ENCODE results near the gene SPTBN4. TPM values are rescaled to one million over a fixed set of nuclear protein-coding genes. Genes with fewer than 3 reads are reported as not detected.
A peak's percentile ranks its signal among the peaks of the same experiment; 100 is the strongest.

Gene SPTBN4
- polyA plus RNA-seq, 1 donor from 2014 or later: 12.7 TPM

DNA sequence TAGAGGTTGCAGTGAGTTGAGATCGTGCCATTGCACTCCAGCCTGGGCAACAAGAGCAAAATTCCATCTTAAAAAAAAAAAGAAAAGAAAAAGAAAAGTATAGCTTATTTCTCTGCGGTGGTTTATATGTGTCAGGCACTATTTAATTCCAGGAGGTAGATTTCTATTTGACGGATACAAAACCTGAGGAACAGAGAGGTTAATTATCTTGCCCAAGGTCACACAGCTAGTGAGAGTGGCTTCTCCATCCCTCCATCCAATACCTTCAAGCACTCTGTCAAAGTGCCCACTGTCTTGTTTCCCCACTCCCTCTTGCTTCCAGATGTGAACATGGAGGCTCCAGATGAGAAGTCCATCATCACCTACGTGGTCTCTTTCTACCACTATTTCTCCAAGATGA, 34.8 kb downstream of the SPTBN4 start:
- Histone ChIP-seq H4K20me1 (ENCODE audit: insufficient read depth) (no peaks in the 10 kb centered on the region), H3K4me2 (ENCODE audit: low read length) (no peak overlapping the region), H3K79me2 (replicated peaks; ENCODE audit: insufficient read depth, low read length) (no peaks in the 10 kb centered on the region), H3K36me3 (ENCODE audit: insufficient read depth, low read length) (no peaks in the 10 kb centered on the region), H3K27me3 (ENCODE audit: insufficient read depth, low read depth, low read length) (no peaks in the 10 kb centered on the region), H3K9me3 (ENCODE audit: low read length) (no peaks in the 10 kb centered on the region), H2AFZ (ENCODE audit: low read depth, low read length) (no peak overlapping the region), H3K4me3 (ENCODE audit: low read length) (no peak overlapping the region), H3K9ac (ENCODE audit: low read length) (no peak overlapping the region), H3F3A (ENCODE audit: insufficient read depth, low read length, poor library complexity, severe bottlenecking) (no peaks in the 10 kb centered on the region), H3K27ac (ENCODE audit: low read length) (no peak overlapping the region), H3K9me2 (ENCODE audit: insufficient read depth, low read length) (no peaks in the 10 kb centered on the region)
- TF ChIP-seq SMC3 (conservative IDR thresholded peaks at IDR 0.05; ENCODE audit: poor library complexity) (no peak), MXI1 (conservative IDR thresholded peaks at IDR 0.05; ENCODE audit: poor library complexity, severe bottlenecking) (no peak), TAF1 (IDR thresholded peaks at IDR 0.05; ENCODE audit: low read depth) (no peak)
- TF ChIP-seq, protein P1, sequence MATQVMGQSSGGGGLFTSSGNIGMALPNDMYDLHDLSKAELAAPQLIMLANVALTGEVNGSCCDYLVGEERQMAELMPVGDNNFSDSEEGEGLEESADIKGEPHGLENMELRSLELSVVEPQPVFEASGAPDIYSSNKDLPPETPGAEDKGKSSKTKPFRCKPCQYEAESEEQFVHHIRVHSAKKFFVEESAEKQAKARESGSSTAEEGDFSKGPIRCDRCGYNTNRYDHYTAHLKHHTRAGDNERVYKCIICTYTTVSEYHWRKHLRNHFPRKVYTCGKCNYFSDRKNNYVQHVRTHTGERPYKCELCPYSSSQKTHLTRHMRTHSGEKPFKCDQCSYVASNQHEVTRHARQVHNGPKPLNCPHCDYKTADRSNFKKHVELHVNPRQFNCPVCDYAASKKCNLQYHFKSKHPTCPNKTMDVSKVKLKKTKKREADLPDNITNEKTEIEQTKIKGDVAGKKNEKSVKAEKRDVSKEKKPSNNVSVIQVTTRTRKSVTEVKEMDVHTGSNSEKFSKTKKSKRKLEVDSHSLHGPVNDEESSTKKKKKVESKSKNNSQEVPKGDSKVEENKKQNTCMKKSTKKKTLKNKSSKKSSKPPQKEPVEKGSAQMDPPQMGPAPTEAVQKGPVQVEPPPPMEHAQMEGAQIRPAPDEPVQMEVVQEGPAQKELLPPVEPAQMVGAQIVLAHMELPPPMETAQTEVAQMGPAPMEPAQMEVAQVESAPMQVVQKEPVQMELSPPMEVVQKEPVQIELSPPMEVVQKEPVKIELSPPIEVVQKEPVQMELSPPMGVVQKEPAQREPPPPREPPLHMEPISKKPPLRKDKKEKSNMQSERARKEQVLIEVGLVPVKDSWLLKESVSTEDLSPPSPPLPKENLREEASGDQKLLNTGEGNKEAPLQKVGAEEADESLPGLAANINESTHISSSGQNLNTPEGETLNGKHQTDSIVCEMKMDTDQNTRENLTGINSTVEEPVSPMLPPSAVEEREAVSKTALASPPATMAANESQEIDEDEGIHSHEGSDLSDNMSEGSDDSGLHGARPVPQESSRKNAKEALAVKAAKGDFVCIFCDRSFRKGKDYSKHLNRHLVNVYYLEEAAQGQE (IDR thresholded peaks at IDR 0.05; ENCODE audit: borderline replicate concordance): no peak

DNA sequence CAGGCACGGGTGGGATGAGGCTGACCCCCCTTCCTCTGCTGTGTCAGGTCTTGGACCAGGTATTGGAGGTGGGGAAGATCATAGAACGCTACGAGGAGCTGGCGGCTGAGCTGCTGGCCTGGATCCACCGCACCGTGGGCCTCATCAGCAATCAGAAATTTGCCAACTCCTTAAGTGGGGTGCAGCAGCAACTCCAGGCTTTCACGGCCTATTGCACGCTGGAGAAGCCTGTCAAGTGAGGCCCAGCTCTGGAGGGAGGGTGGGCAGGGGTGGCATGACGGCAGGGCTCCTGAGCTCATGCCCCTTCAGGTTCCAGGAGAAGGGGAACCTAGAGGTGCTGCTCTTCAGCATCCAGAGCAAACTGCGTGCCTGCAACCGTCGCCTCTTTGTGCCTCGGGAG, 35.3 kb downstream of the SPTBN4 start:
- Histone ChIP-seq H3K4me3 (ENCODE audit: low read length) (no peak overlapping the region), H4K20me1 (ENCODE audit: insufficient read depth) (no peaks in the 10 kb centered on the region), H2AFZ (ENCODE audit: low read depth, low read length) (no peak overlapping the region), H3K27ac (ENCODE audit: low read length) (no peak overlapping the region), H3K9me2 (ENCODE audit: insufficient read depth, low read length) (no peaks in the 10 kb centered on the region), H3K27me3 (ENCODE audit: insufficient read depth, low read depth, low read length) (no peaks in the 10 kb centered on the region), H3K4me2 (ENCODE audit: low read length) (no peak overlapping the region), H3K36me3 (ENCODE audit: insufficient read depth, low read length) (no peaks in the 10 kb centered on the region), H3K79me2 (replicated peaks; ENCODE audit: insufficient read depth, low read length) (no peaks in the 10 kb centered on the region), H3K9me3 (ENCODE audit: low read length) (no peaks in the 10 kb centered on the region), H3F3A (ENCODE audit: insufficient read depth, low read length, poor library complexity, severe bottlenecking) (no peaks in the 10 kb centered on the region), H3K9ac (ENCODE audit: low read length) (no peak overlapping the region)
- TF ChIP-seq EZH2 (IDR thresholded peaks at IDR 0.05; ENCODE audit: borderline replicate concordance, insufficient read depth, low read length, poor library complexity, severe bottlenecking) (no peak), RAD21 (conservative IDR thresholded peaks at IDR 0.05) (no peak)

DNA sequence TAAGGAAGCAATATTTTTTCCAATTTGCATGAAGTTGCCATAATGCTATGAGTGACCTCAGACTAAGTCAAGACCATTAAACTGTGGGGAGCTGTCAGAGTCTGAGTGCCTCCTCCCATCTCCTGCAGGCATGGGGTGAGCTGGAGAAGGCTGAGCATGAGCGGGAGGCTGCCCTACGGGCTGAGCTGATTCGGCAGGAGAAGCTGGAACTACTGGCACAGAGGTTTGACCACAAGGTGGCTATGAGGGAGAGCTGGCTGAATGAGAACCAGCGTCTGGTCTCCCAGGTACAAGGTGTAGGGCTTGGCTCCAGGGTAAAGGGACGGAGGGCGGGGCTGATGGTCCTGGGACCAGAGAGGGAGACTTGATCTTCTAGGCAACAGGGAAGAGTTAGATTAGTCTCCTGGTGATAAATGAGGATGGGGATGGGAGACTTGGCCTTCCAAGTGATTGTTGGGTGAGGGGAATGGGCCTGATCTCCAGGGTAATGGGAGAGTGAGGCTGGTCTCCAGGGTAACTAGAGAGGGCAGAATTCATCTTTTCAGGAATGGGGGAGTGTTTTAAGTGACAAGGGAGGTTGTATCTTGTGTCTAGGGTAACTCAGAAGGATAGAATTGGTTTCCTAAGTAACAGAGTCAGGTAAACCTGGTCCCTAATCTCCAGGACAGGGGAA, 36.0 kb downstream of the SPTBN4 start:
- H2AFZ ChIP-seq (ENCODE audit: low read depth, low read length): no peak overlapping the region
- TF ChIP-seq, protein P1 (IDR thresholded peaks at IDR 0.05; ENCODE audit: borderline replicate concordance): no peak
- no peak for TF ChIP-seq TAF1 (IDR thresholded peaks at IDR 0.05; ENCODE audit: low read depth)
- no peak for TF ChIP-seq POLR2AphosphoS5 (IDR thresholded peaks at IDR 0.05)
- no peak for TF ChIP-seq RAD21 (conservative IDR thresholded peaks at IDR 0.05)
- TF ChIP-seq MXI1 (conservative IDR thresholded peaks at IDR 0.05; ENCODE audit: poor library complexity, severe bottlenecking): no peak
- no peak for TF ChIP-seq SMC3 (conservative IDR thresholded peaks at IDR 0.05; ENCODE audit: poor library complexity)
- TF ChIP-seq EZH2 (IDR thresholded peaks at IDR 0.05; ENCODE audit: borderline replicate concordance, insufficient read depth, low read length, poor library complexity, severe bottlenecking): no peak
- TF ChIP-seq EP300 (conservative IDR thresholded peaks at IDR 0.05; ENCODE audit: poor library complexity, severe bottlenecking): no peak
- TF ChIP-seq, protein P2, sequence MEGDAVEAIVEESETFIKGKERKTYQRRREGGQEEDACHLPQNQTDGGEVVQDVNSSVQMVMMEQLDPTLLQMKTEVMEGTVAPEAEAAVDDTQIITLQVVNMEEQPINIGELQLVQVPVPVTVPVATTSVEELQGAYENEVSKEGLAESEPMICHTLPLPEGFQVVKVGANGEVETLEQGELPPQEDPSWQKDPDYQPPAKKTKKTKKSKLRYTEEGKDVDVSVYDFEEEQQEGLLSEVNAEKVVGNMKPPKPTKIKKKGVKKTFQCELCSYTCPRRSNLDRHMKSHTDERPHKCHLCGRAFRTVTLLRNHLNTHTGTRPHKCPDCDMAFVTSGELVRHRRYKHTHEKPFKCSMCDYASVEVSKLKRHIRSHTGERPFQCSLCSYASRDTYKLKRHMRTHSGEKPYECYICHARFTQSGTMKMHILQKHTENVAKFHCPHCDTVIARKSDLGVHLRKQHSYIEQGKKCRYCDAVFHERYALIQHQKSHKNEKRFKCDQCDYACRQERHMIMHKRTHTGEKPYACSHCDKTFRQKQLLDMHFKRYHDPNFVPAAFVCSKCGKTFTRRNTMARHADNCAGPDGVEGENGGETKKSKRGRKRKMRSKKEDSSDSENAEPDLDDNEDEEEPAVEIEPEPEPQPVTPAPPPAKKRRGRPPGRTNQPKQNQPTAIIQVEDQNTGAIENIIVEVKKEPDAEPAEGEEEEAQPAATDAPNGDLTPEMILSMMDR (IDR thresholded peaks at IDR 0.05; ENCODE audit: poor library complexity, severe bottlenecking): no peak

More for the DNA sequence above, 36.0 kb downstream of the SPTBN4 start:
- no peaks in the 10 kb centered on the region for H4K20me1 ChIP-seq (ENCODE audit: insufficient read depth)
- H3K79me2 ChIP-seq (replicated peaks; ENCODE audit: insufficient read depth, low read length): no peaks in the 10 kb centered on the region
- H3K9me3 ChIP-seq (ENCODE audit: low read length): no peaks in the 10 kb centered on the region
- H3K27me3 ChIP-seq (ENCODE audit: insufficient read depth, low read depth, low read length): no peaks in the 10 kb centered on the region
- H3K4me3 ChIP-seq (ENCODE audit: low read length): no peak overlapping the region
- H3F3A ChIP-seq (ENCODE audit: insufficient read depth, low read length, poor library complexity, severe bottlenecking): no peaks in the 10 kb centered on the region
- H3K4me2 ChIP-seq (ENCODE audit: low read length): no peak overlapping the region
- H3K36me3 ChIP-seq (ENCODE audit: insufficient read depth, low read length): no peaks in the 10 kb centered on the region
- no peaks in the 10 kb centered on the region for H3K9me2 ChIP-seq (ENCODE audit: insufficient read depth, low read length)
- peak overlapping the region; percentile 28 for H3K27ac ChIP-seq (ENCODE audit: low read length)
- no peak overlapping the region for H3K9ac ChIP-seq (ENCODE audit: low read length)

All from neural cell (in vitro differentiated cells).